Neural cell (in vitro differentiated cells): Measurements from ENCODE around the gene KAT2A. TPM values are rescaled to one million over a fixed set of nuclear protein-coding genes. Genes with fewer than 3 reads are reported as not detected.

Experiments used
- H2AFZ ChIP-seq: fragments of 200-600, 300-800 bp; sonication (generic), shearing (Covaris generic); 2 replicates; pipeline ENCODE4 v1.6.0; 2014; ENCODE audit warnings: low read depth, mild to moderate bottlenecking, antibody characterized with exemption, low read length, moderate library complexity
- H3F3A ChIP-seq: fragments of 200-600 bp; shearing (Covaris generic); 2 replicates; pipeline ENCODE4 v1.6.1; 2016; ENCODE audit warnings: mild to moderate bottlenecking, moderate library complexity, mixed read lengths, antibody characterized with exemption, low read length; ENCODE audit not compliant: insufficient read depth, poor library complexity, severe bottlenecking
- H3K27ac ChIP-seq: fragments of 200-600, 300-800 bp; sonication (generic), shearing (Covaris generic); 2 replicates; pipeline ENCODE4 v1.5.1; 2014; ENCODE audit warnings: mild to moderate bottlenecking, low read length, moderate library complexity
- H3K27me3 ChIP-seq: fragments of 300-800, 200-600 bp; sonication (generic), shearing (Covaris generic); 2 replicates; pipeline ENCODE4 v1.6.0; 2014; ENCODE audit warnings: mild to moderate bottlenecking, low read depth, low read length, moderate library complexity; ENCODE audit not compliant: insufficient read depth
- H3K36me3 ChIP-seq: fragments of 300-800, 200-600 bp; sonication (generic), shearing (Covaris generic); 2 replicates; pipeline ENCODE4 v1.5.1; 2014; ENCODE audit warnings: mild to moderate bottlenecking, antibody characterized with exemption, low read length, moderate library complexity; ENCODE audit not compliant: insufficient read depth
- H3K4me2 ChIP-seq: fragments of 300-800, 200-600 bp; sonication (generic), shearing (Covaris generic); 2 replicates; pipeline ENCODE4 v1.6.0; 2014; ENCODE audit warnings: mild to moderate bottlenecking, low read length
- H3K4me3 ChIP-seq: fragments of 300-800, 200-600 bp; sonication (generic), shearing (Covaris generic); 2 replicates; pipeline ENCODE4 v1.5.1; 2014; ENCODE audit warnings: mild to moderate bottlenecking, low read length, moderate library complexity
- H3K79me2 ChIP-seq: fragments of 200-600 bp; shearing (Covaris generic); replicated peaks from 2 replicates; pipeline ENCODE4 v1.6.0; 2014; ENCODE audit warnings: mild to moderate bottlenecking, low read length, moderate library complexity; ENCODE audit not compliant: insufficient read depth
- H3K9ac ChIP-seq: fragments of 300-800, 200-600 bp; sonication (generic), shearing (Covaris generic); 2 replicates; pipeline ENCODE4 v1.6.1; 2016; ENCODE audit warnings: mild to moderate bottlenecking, low read length, mixed read lengths
- H3K9me2 ChIP-seq: fragments of 200-600 bp; shearing (Covaris generic); 2 replicates; pipeline ENCODE4 v1.6.1; 2016; ENCODE audit warnings: mild to moderate bottlenecking, low read length, mixed read lengths; ENCODE audit not compliant: insufficient read depth
- H3K9me3 ChIP-seq: fragments of 200-600, 300-800 bp; sonication (generic), shearing (Covaris generic); 2 replicates; pipeline ENCODE4 v1.6.1; 2016; ENCODE audit warnings: mild to moderate bottlenecking, mixed run types, low read length, moderate library complexity, mixed read lengths
- H4K20me1 ChIP-seq: fragments of 200-600 bp; shearing (Covaris generic); 2 replicates; pipeline ENCODE4 v1.6.1; 2016; ENCODE audit warnings: mild to moderate bottlenecking, mixed run types; ENCODE audit not compliant: insufficient read depth
- POLR2AphosphoS5 ChIP-seq: IDR thresholded peaks from 2 replicates; pipeline ENCODE4 v1.6.1; 2012
- SMC3 ChIP-seq: fragments of 450-650 bp; conservative IDR thresholded peaks from 2 replicates; pipeline ENCODE4 v1.6.1; 2014; ENCODE audit warnings: antibody characterized with exemption, mild to moderate bottlenecking, moderate library complexity; ENCODE audit not compliant: poor library complexity
- polyA plus RNA-seq: library from polyadenylated mRNA; depleted of rRNA; stranded (reverse); fragments of >200 nt; gene quantifications from 2 replicates; pipeline ENCODE4 v1.2.3, GENCODE V29; 2014
- TF ChIP-seq, protein P1 (sequence below): IDR thresholded peaks from 2 replicates; pipeline ENCODE4 v1.6.1; 2012; ENCODE audit warnings: borderline replicate concordance
- TF ChIP-seq, protein P2 (sequence below): fragments of 450-650 bp; IDR thresholded peaks from 2 replicates; pipeline ENCODE4 v1.5.1; 2014; ENCODE audit warnings: antibody characterized with exemption, mild to moderate bottlenecking, moderate library complexity; ENCODE audit not compliant: poor library complexity, severe bottlenecking

KAT2A gene
- polyA plus RNA-seq, 1 donor from 2014 or later: 39.9 TPM

DNA sequence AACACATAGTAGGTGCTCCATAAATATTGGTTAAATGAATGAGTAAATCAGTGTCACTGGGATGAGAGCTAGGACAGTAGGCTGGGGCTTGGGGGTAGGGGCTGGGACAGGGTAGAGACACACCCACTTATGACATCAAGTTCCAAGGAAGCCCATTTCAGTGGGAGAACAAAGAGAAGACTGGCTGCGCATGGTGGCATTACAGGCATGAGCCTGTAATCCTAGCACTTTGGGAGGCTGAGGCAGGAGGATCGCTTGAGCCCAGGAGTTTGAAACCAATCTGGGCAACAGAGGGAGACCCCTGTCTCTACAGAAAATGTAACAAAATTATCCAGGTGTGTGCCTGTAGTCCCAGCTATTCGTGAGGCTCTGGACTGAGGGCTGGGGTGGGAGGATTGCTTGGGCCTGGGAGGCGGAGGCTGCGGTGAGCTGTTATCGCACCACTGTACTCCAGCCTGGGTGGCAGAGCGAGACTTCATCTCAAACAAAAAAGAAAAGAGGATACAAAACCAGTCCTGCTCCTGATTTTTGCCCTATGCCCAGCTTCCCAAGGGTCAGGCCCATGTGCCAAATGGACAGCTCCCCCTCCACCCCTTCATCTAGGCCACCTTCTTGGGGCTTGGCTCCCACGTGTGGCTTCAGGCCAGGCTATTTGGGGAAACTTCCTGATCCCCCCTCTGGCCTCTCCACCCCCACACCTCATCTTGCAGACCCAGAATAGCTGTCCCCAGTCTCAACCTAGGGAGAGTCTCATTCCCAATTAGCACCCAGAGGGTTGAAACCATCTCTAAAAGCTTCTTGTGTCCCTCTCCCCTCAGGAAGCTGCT lies 30.0 kb downstream of the KAT2A start:
- H3K27ac ChIP-seq: no peak overlapping the region
- no peaks in the 10 kb centered on the region for H3K36me3 ChIP-seq
- H3F3A ChIP-seq: no peaks in the 10 kb centered on the region
- H3K9me3 ChIP-seq: no peaks in the 10 kb centered on the region
- H3K9ac ChIP-seq: no peak overlapping the region
- no peak overlapping the region for H2AFZ ChIP-seq
- H3K27me3 ChIP-seq: no peaks in the 10 kb centered on the region
- H4K20me1 ChIP-seq: no peaks in the 10 kb centered on the region
- H3K4me2 ChIP-seq: no peak overlapping the region
- H3K79me2 ChIP-seq: no peaks in the 10 kb centered on the region
- no peaks in the 10 kb centered on the region for H3K9me2 ChIP-seq
- H3K4me3 ChIP-seq: no peak overlapping the region
- no peak for TF ChIP-seq SMC3
- TF ChIP-seq, protein P1, sequence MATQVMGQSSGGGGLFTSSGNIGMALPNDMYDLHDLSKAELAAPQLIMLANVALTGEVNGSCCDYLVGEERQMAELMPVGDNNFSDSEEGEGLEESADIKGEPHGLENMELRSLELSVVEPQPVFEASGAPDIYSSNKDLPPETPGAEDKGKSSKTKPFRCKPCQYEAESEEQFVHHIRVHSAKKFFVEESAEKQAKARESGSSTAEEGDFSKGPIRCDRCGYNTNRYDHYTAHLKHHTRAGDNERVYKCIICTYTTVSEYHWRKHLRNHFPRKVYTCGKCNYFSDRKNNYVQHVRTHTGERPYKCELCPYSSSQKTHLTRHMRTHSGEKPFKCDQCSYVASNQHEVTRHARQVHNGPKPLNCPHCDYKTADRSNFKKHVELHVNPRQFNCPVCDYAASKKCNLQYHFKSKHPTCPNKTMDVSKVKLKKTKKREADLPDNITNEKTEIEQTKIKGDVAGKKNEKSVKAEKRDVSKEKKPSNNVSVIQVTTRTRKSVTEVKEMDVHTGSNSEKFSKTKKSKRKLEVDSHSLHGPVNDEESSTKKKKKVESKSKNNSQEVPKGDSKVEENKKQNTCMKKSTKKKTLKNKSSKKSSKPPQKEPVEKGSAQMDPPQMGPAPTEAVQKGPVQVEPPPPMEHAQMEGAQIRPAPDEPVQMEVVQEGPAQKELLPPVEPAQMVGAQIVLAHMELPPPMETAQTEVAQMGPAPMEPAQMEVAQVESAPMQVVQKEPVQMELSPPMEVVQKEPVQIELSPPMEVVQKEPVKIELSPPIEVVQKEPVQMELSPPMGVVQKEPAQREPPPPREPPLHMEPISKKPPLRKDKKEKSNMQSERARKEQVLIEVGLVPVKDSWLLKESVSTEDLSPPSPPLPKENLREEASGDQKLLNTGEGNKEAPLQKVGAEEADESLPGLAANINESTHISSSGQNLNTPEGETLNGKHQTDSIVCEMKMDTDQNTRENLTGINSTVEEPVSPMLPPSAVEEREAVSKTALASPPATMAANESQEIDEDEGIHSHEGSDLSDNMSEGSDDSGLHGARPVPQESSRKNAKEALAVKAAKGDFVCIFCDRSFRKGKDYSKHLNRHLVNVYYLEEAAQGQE: no peak
- TF ChIP-seq POLR2AphosphoS5: no peak
- TF ChIP-seq, protein P2, sequence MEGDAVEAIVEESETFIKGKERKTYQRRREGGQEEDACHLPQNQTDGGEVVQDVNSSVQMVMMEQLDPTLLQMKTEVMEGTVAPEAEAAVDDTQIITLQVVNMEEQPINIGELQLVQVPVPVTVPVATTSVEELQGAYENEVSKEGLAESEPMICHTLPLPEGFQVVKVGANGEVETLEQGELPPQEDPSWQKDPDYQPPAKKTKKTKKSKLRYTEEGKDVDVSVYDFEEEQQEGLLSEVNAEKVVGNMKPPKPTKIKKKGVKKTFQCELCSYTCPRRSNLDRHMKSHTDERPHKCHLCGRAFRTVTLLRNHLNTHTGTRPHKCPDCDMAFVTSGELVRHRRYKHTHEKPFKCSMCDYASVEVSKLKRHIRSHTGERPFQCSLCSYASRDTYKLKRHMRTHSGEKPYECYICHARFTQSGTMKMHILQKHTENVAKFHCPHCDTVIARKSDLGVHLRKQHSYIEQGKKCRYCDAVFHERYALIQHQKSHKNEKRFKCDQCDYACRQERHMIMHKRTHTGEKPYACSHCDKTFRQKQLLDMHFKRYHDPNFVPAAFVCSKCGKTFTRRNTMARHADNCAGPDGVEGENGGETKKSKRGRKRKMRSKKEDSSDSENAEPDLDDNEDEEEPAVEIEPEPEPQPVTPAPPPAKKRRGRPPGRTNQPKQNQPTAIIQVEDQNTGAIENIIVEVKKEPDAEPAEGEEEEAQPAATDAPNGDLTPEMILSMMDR: no peak

DNA sequence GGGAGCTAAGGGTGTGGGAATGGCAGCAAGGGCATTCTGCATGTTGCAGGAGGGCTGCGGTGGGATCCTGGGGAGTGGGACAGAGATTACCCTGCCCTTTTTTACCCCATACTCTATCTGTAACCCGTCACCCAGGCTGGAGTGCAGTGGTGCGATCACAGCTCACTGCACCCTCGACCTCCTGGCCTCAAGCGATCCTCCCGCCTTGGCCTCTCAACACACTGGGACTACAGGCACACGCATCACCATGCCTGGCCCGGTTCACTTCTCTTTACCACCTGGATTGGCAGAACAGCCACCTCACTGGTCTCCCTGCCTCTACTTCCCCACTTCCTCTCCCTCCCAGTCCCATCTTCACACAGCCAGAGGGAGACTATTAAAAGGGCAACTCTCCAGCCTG lies 32.4 kb downstream of the KAT2A start:
- no peak for TF ChIP-seq POLR2AphosphoS5
- no peak for TF ChIP-seq SMC3
- TF ChIP-seq, protein P1: no peak
- Histone ChIP-seq H3K36me3 (no peaks in the 10 kb centered on the region), H3K4me3 (no peak overlapping the region), H3K79me2 (no peaks in the 10 kb centered on the region), H3K9me3 (no peaks in the 10 kb centered on the region), H3K4me2 (no peak overlapping the region), H3F3A (no peaks in the 10 kb centered on the region), H4K20me1 (no peaks in the 10 kb centered on the region), H3K9ac (no peak overlapping the region), H3K27me3 (no peaks in the 10 kb centered on the region), H2AFZ (no peak overlapping the region), H3K9me2 (no peaks in the 10 kb centered on the region), H3K27ac (no peak overlapping the region)
